GM18951 (cell line): ENCODE data around the gene BCAR3.
"Not testable (repeated sequence)": the region's sequence is repeated elsewhere in the genome, so short reads cannot be mapped to it uniquely, and the experiment has no call there.

ENCODE experiments used
- POLR2A ChIP-seq: IDR thresholded peaks from 4 replicates; pipeline ENCODE4 v1.6.1; 2011; ENCODE audit warnings: mild to moderate bottlenecking; ENCODE audit not compliant: insufficient read length, insufficient read depth; ENCODE audit errors: extremely low read depth
- in situ Hi-C: fragments of 300-500 bp; cut with MboI; formaldehyde crosslinking; loops from one replicate; pipeline ENCODE4 v1.12.0; 2022; ENCODE audit warnings: low sequenced_read_pairs, mixed read lengths, inconsistent platforms; ENCODE audit not compliant: unreplicated experiment

The BCAR3 gene

DNA sequence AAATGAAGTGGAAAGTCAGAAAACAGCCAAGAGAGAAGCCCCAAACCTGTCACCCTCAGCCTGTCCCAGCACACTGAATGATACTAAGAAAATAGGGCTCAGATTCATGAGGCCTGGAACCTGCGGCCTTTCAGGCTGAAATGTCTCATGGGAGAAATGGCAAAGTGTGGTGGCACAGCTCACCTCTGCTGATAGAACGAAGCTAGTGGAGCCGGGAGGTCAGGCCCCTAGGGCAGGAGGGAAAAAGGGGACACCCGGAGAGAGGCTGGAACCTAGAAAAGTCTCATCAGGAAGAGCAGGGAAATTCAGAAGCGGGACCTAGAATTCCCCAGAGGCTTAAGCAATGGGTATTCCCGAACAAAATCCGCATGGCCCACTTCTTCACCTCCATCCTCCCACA is 107.1 kb downstream of the BCAR3 start:
- in situ Hi-C loops: no loop called here
- no peak for TF ChIP-seq POLR2A

DNA sequence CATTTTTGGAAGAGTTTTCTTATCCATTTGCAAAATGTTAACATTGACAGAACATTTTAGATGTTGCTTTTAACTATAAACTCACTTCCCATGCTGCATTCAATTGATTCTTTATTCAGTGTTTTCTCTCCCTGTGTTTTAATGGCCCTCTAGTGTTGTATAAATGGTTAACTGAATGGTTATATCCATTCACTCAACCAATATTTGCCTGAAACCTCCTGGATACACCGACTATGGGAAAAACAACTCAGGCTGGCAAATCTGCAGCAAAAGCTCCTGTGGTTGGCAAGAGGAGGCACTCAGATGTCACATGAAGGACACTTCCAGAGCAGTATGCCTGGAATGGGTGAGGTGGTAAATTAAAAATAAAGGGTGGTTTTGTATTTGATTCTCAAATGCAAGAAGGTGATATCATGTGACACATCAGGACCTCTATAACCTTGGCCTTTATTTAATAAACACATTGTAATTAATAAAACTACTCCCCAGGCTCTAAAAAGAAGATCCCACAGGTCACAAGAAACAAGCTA is 107.6 kb downstream of the BCAR3 start:
- TF ChIP-seq POLR2A: no peak
- in situ Hi-C loops: no loop called here

DNA sequence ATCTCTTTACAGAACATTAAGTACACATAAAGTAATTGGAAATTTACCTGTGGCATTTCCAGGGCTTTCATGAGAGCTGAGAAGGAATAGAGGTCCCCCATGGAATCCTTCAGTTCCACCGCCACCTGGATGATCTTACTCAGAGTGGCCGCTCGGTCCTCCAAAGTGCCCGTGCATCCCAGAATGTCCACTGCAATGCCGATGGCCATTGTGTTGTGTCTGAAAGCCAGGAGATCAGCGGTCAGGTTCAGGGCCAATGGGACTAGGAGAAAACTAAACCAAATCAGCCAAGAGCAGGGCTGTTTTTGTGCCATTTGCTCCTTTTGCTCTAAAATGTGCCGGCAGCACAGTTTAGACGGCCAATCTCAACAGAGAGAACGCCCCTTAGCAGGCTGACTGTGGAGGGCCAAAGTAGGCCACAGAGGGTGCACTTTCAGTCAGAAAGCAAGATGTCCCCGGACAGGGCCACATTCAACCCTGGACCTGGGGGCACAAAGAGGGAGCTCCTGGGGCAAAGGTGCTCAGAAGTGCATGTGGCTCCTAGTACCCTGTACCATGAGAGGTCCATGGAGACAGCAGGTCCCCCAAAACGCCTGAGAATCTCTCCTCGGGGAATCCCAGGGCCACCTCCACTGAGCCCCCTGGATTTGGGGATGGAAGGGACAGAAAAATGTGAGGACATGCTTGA is 109.9 kb downstream of the BCAR3 start:
- no peak for TF ChIP-seq POLR2A
- in situ Hi-C loops: no loop called here

DNA sequence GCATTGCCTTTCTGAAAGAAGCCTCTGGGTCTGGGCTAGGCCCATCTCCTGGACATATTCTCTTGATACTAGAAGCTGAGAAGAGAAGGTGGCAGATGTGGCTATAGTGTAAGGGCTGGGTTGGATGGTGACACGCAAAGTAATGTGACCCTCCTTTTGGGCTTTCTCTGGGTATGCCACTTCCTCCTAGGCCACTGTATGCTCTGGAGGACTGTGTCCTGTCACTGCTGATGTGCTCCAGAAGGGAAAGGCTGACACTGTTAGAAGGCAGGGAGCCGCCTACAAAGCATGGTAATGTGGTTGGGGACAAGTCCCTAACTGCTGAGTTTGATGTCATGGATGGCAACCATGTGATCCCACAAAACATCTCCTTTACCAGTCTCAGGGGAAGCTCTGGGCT is 112.1 kb downstream of the BCAR3 start:
- TF ChIP-seq POLR2A: no peak
- in situ Hi-C loops: no loop called here

DNA sequence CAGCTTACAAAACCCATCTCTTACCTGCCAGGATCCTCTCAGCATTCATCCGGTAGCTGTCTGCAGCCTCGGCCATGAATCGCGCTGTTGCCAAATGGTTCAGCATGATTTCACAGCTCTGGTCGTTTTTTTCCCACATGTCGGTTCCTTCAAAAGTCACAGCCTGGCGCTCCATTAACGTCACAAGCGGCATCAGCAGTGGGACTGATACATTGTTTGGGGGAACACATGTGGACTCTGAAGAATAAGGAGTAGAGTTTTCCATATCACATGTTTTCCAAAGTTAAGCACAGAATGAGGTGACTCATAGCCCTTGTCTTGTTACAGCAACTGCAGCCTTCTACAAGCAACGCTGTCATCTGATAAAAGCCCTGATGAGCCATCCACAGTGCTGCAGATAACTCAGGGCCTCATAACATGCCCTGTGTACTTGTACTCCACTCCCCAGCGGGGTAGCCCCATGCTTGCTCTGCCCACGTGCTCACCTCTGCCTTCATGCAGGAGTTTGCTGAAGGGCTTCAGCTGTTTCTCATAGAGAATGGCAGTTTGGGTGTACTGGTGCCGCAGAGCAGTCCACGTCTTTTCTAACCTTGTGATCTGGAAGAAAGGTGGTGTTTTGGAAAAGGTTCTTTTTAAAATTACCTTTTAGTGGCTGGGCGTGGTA is 114.2 kb downstream of the BCAR3 start:
- in situ Hi-C loops: no loop called here
- no peak for TF ChIP-seq POLR2A

DNA sequence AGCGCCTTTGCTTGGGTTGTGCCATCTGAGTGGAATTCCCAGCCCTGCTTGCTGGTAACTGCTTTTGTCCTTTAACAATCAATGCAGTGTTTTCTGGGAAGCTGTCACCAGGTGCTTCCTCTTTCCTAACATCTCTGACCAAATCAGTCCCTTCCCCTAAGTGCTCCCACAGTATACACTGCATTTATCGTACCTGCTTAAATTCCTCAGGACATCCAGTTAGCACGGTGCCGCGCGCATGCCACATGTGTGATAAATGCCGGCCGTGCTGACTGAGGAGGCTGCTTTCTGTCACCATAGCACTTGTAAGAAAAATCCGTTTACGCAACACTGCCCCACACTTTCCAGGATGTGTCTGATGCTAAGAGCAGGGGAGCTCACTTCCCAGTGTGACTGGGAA is 115.4 kb downstream of the BCAR3 start:
- in situ Hi-C loops: no loop called here
- TF ChIP-seq POLR2A: no peak

DNA sequence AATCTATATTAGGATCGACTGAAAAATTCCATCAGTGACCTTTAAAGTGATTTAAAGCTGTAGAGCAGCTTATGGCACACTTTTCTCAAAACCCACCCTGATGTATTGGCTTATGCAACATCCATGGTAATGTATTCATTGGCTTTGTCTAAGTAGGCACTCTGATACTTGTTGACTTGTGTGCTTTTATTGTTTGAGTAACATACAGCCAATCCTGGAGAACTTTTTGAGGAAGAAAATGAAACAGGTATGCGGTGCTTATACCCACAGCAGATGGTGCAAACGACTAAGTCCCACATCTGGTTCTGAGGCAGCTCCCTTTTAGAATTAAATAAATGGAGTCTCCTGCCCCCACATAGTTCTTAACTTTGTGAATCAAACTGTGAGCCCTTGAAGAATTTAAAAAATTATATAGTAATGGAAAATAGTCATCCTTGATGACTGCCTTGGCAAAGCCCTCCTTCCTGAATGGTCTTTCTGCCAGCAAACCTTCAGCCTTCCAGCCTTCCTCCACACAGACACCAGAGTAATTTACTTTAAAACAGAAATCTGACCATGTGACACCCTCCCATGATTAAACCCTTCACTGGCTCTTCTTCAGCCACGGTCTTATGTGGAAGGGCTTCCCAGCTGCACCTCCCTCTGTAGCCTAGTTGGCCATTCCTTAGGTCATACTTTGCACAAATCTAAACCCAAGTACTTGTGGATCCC is 116.0 kb downstream of the BCAR3 start:
- no peak for TF ChIP-seq POLR2A
- in situ Hi-C loops: no loop called here

DNA sequence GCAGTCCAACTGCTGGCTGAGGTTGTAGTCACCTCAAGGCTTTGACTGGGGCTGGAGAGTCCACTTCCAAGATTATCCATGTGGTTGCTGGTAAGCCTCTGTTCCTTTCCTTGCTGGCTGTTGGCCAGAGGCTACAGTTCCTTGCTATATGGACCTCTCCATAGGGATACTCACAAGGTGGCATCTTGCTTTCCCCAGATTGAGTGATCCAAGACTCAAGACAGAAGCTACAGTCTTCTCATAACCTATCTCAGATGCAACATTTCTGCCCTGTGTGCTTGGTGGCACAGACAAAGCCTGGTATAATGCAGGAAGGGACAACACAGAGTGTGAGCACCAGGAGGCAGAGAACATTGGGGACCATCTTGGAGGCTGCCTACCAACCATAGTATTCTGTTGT is 121.9 kb downstream of the BCAR3 start:
- in situ Hi-C loops: no loop called here
- no peak for TF ChIP-seq POLR2A

DNA sequence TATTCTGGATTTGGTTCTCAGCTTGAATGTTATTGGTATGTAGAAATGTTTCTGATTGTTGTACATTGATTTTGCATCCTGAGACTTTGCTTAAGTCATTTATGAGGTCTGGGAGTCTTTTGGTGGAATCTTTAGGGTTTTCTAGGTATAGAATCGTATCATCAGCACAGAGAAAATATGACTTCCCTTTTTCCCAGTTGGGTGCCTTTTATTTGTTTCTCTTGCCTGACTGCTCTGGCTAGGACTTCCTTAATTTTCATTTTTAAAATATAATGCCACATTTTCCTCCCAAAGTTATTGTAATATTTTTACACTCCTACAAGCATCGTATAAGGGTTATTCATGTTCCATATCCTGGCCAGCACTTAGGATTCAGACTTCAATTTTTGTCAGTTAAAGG is 122.6 kb downstream of the BCAR3 start:
- in situ Hi-C loops: no loop called here
- no peak for TF ChIP-seq POLR2A

DNA sequence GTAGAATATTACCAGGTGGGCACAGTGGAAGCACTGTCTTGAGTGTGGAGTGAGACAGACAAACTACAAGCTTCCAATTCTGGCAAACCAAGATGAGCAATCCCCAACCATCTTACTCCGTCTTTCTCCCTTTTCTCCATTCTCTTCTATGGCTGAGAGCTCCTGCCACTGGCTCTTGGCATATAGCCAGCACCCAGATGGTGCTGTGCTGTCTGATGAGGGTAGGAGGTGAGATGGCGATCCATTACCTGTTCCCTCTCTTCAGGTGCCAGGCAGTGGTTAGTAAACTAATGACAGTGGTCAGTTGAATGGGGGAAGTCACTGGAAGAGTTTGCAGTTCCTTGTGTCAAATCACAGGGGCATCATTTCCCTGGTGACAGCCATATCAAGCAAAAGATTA is 125.3 kb downstream of the BCAR3 start:
- TF ChIP-seq POLR2A: no peak
- in situ Hi-C loops: no loop called here

DNA sequence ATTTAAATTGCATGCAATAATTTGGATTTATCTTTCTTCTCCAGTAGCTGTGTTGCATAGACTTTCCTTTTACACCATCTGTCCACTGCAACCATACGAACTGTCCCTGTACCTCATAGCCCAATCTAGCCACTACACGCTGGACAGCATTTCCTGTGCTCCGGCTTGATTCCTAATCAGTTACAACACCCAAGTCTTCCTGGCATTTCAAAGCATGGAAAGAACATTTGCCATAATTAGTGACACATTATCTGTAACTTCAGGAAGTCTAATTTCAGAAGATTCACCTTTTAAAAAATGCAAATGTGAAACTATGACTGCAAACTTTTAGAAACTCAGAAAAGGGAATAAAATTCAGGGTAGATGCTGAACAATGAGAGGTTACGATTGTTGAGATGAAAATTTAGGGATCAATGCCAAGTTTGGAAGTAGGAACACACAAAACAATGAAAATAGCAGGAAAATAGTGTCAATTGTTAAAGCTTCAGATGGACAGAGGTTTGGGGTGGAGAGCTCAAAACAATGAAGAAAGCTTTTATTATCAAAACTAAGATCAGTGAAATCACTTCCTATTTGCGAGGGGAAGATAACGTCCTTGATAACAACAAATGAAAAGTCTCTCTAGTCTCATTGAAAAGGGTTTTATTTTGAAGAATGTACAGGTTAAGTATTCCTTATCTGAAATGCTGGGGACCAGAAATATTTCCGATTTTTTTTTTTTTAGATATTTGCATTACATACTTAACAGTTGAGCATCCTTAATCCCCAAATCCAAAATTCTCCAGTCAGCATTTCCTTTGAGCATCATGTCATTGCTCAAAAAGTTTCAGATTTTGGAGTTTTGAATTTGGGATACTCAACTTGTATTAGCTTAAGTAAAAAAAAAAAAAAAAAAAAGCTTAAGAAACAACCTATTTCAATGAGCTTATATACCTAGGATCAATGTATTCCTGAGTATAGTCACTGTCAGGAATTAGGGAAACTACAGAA is 126.5 kb downstream of the BCAR3 start:
- in situ Hi-C loops: no loop called here
- no peak for TF ChIP-seq POLR2A

DNA sequence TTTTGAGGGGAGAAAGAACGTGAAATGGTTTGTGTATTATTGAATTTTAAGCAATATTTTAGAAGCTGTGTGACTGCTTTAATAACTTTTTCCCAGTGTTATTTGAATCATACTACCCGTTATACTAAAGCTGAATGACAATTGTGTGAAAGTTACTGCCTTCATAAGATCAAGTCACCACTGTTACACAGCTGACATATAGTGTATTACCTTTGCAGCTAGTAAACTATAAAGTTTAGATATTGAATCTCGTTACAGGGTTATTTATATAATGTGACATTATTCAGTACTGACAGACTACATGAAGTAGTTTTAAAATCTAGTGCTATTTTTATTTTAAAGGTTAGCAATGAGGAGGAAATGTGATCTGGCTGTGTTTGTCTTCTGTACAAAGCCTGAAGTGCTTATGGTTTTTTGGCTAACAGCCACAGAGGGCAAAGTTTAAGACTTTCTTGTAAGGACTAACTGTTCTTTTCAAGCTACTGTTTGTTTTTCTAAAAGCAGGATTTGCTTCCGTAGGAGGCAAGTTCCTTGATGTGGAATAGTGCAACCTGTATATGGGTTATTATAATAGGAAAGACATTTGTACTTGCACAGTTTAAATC is 127.6 kb downstream of the BCAR3 start:
- in situ Hi-C loops: not testable (repeated sequence)
